ENCODE data around the gene KLF15. TPM values are rescaled to one million over a fixed set of nuclear protein-coding genes. Genes with fewer than 3 reads are reported as not detected.

The KLF15 gene
- total and polyA plus RNA-seq, 2 of the 8 experiments (the other 6 are each of a cell fraction or from before 2014, with no cell fraction given): 15.7 to 19.5 TPM

GRCh38 chr3:126305427-126305826 is 51.8 kb downstream of the KLF15 start:
- no peak for DNase-seq (ENCODE audit: low read depth in 1 of 2, low spot score in 2 of 2)
- no peaks in the 10 kb centered on the region for H3K79me2 ChIP-seq (ENCODE audit: control insufficient read depth in 1 of 2, insufficient read depth in 2 of 2, low read length in 2 of 2)
- peaks cover 0 to 3% (median 0%) of the 10 kb centered on the region in 4 experiments; a peak in 1 of 7 replicates for H3K4me1 ChIP-seq (replicated peaks in 1 of 4; ENCODE audit: control insufficient read depth in 3 of 4, insufficient read depth in 4 of 4, low read length in 3 of 4)
- no peak overlapping the region for H2BK5ac ChIP-seq (ENCODE audit: low read depth, low read length)
- no peak overlapping the region for H3K23ac ChIP-seq (ENCODE audit: insufficient read length)
- POLR2A ChIA-PET (ENCODE audit: partially characterized antibody): interaction anchor here (1.7 kb wide), 1 partner anchor 18 kb away, joined by 3 read pairs; no protein-coding TSS in a partner anchor
- H3K4ac ChIP-seq (replicated peaks; ENCODE audit: insufficient read length, low read depth, low read length): no peak overlapping the region
- H2BK12ac ChIP-seq (ENCODE audit: low read depth, low read length): no peak overlapping the region
- H3K4me3 ChIP-seq (ENCODE audit: extremely low read depth in 1 of 4, insufficient read depth in 2 of 4, low read depth in 3 of 4, low read length in 4 of 4): no peak overlapping the region
- no peak overlapping the region for H3K14ac ChIP-seq (ENCODE audit: insufficient read length)
- H2BK20ac ChIP-seq (ENCODE audit: low read length): no peak overlapping the region
- H3K4me2 ChIP-seq (ENCODE audit: insufficient read depth in 1 of 2, low read depth in 2 of 2, low read length in 2 of 2): no peak overlapping the region
- H3K18ac ChIP-seq (ENCODE audit: extremely low read depth, low read length): no peak overlapping the region
- H2BK120ac ChIP-seq (replicated peaks; ENCODE audit: low read depth, low read length): no peak overlapping the region
- H3K27ac ChIP-seq (ENCODE audit: low read depth, low read length): no peak overlapping the region
- H3K79me1 ChIP-seq (ENCODE audit: low read depth, low read length): no peaks in the 10 kb centered on the region
- H3K36me3 ChIP-seq (ENCODE audit: control insufficient read depth in 2 of 4, insufficient read depth in 4 of 4, low read length in 3 of 4): no peaks in the 10 kb centered on the region
- no peak for FAIRE-seq
- no peak overlapping the region for H2BK15ac ChIP-seq (ENCODE audit: low read length)
- H3K23me2 ChIP-seq (ENCODE audit: low read depth, low read length): no peaks in the 10 kb centered on the region
- H4K8ac ChIP-seq (ENCODE audit: extremely low read depth, insufficient read depth, low read length): no peak overlapping the region
- no peak overlapping the region for H4K5ac ChIP-seq (ENCODE audit: insufficient read length, low read depth, low read length)
- CTCF ChIA-PET (ENCODE audit: partially characterized antibody): interaction anchor here (1.2 kb wide), 1 partner anchor 36 kb away, joined by 3 read pairs; no protein-coding TSS in a partner anchor
- H2AFZ ChIP-seq (ENCODE audit: low read length): no peak overlapping the region
- H2AK5ac ChIP-seq (ENCODE audit: low read depth, low read length): no peak overlapping the region
- peaks cover 0 to 2% (median 0%) of the 10 kb centered on the region in 4 experiments; a peak in 1 of 7 replicates for H3K27me3 ChIP-seq (replicated peaks in 1 of 4; ENCODE audit: control insufficient read depth in 3 of 4, extremely low read depth in 1 of 4, insufficient read depth in 3 of 4, low read length in 3 of 4)
- no peaks in the 10 kb centered on the region for H4K20me1 ChIP-seq (replicated peaks in 1 of 2; ENCODE audit: control insufficient read depth in 1 of 2, insufficient read depth in 2 of 2, low read length in 2 of 2)
- H3K56ac ChIP-seq (replicated peaks; ENCODE audit: insufficient read length, low read depth, low read length): no peak overlapping the region
- H4K91ac ChIP-seq (replicated peaks; ENCODE audit: insufficient read length, low read length): no peak overlapping the region
- peaks cover 5 to 12% of the 10 kb centered on the region in 2 experiments for H3K9me3 ChIP-seq (ENCODE audit: insufficient read depth in 2 of 2, low read depth in 1 of 2, low read length in 1 of 2)
- H3K9ac ChIP-seq (replicated peaks in 1 of 4; ENCODE audit: extremely low read depth in 1 of 4, low read depth in 3 of 4, low read length in 3 of 4): no peak overlapping the region
- no peak for TF ChIP-seq ASH2L (IDR thresholded peaks at IDR 0.05; ENCODE audit: low read length)
- no peak for TF ChIP-seq GTF2F1 (IDR thresholded peaks at IDR 0.05; ENCODE audit: borderline replicate concordance, low read depth, low read length)
- TF ChIP-seq CHD2 (IDR thresholded peaks at IDR 0.05; ENCODE audit: low read length): no peak
- TF ChIP-seq YY1 (IDR thresholded peaks at IDR 0.05; ENCODE audit: low read depth, low read length): no peak
- TF ChIP-seq MAX (IDR thresholded peaks at IDR 0.05): no peak
- no peak for TF ChIP-seq TEAD4 (IDR thresholded peaks at IDR 0.05; ENCODE audit: low read depth, low read length)
- TF ChIP-seq TAF1 (IDR thresholded peaks at IDR 0.05; ENCODE audit: low read depth, low read length): no peak
- TF ChIP-seq SIRT6 (IDR thresholded peaks at IDR 0.05; ENCODE audit: low read length): no peak
- no peak for TF ChIP-seq POU5F1 (IDR thresholded peaks at IDR 0.05; ENCODE audit: low read depth, low read length)
- TF ChIP-seq CTCF (IDR thresholded peaks at IDR 0.05; ENCODE audit: control extremely low read depth in 1 of 3, insufficient read depth in 1 of 3, low read depth in 1 of 3, low read length in 3 of 3): no peak
- TF ChIP-seq ZNF274 (IDR thresholded peaks at IDR 0.05; ENCODE audit: borderline replicate concordance, extremely low read depth, low read length): no peak
- no peak for TF ChIP-seq CTBP2 (IDR thresholded peaks at IDR 0.05; ENCODE audit: borderline replicate concordance, insufficient read depth, insufficient read length, low read length)
- no peak for TF ChIP-seq BACH1 (IDR thresholded peaks at IDR 0.05; ENCODE audit: low read length)

All from H1 (cell line).